Activated naive CD8-positive, alpha-beta T cell treated with anti-CD3 and anti-CD28 coated beads for 36 hours (primary cell): ENCODE results near the gene MFSD6L. TPM values are rescaled to one million over a fixed set of nuclear protein-coding genes. Genes with fewer than 3 reads are reported as not detected.
A peak's percentile ranks its signal among the peaks of the same experiment; 100 is the strongest.

Experiments
- DNase-seq: peaks from one replicate; pipeline ENCODE4 v3.0.0; 2021
- H3K27ac Mint-ChIP-seq: one replicate; pipeline ENCODE4 v1.8.0; 2022; ENCODE audit warnings: mild to moderate bottlenecking, moderate library complexity, mixed read lengths
- H3K27me3 Mint-ChIP-seq: one replicate; pipeline ENCODE4 v1.8.0; 2022; ENCODE audit warnings: mild to moderate bottlenecking, mixed read lengths
- H3K36me3 Mint-ChIP-seq: one replicate; pipeline ENCODE4 v1.8.0; 2021; ENCODE audit warnings: mild to moderate bottlenecking, mixed read lengths
- H3K4me1 Mint-ChIP-seq: one replicate; pipeline ENCODE4 v1.8.0; 2021; ENCODE audit warnings: mixed read lengths
- H3K4me3 Mint-ChIP-seq: one replicate; pipeline ENCODE4 v1.8.0; 2022; ENCODE audit warnings: mild to moderate bottlenecking, moderate library complexity, mixed read lengths
- H3K9me3 Mint-ChIP-seq: one replicate; pipeline ENCODE4 v1.8.0; 2022; ENCODE audit warnings: mixed read lengths
- total RNA-seq, 2 experiments: library from RNA; stranded (reverse); gene quantifications; one replicate each; pipeline ENCODE4 v1.2.3, GENCODE V29; 2021

The MFSD6L gene, protein sequence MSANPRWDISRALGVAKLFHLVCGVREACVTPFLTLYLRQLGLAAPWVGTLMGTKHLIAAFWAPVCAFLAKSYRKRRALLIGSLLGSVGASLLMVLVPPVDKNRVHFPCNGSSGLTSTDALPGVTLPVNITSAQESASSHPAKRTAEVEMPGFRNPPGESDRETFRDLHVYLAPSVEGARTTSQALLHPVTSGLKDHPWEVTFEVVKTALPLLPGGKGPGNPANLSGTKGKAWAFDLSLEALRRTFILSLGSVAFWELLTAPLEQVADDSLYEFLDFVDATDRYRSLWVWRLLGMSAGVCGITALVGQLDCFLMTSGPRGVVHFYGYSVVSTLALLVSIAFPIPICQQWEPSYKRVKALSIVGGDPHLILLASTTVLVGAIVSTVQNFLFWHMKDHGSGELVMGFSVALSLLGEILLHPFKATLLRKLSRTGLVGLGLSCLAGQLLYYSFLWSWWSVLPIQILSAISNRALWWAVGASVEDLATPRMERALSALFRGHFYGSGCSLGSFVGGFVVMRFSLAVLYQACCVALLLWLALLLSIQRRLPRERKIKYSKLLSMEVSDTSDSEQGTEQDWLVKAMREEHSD
- total RNA-seq, result not detected

DNA sequence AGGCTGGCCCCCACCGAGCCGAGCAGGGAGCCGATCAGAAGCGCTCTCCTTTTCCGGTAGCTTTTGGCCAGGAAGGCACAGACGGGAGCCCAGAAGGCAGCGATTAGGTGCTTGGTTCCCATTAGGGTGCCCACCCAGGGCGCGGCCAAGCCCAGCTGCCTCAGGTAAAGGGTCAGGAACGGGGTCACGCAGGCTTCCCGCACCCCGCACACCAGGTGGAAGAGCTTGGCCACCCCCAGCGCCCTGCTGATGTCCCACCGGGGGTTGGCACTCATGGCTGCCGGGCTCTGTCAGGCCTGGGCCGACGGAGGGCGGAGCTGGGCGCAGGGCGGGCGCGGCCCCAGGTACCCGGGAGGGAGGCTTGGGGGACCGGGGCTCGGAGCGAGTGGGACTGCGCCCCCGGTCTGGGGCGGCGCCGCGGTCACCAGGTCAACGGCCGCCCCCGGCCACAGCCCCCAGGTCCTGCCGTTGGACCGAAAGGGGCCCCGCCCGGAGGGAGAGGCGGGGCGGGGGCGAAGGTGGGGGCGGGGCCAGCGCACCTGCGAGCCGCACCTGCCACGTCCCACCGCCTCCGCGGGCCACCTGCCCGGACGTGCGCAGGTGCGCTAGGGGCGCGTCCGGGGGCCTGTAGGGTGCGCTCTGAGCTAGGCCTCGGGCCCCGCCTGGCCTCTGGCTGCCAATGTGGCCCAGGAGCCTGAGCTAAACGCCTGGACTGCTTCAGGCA is at the start of gene MFSD6L:
Gene MFSD6L, minus strand, starts transcription at position 520 of the 724 bp plus-strand sequence. Its CDS starts 245 bp downstream, at position 275.
- DNase-seq, result peak; percentile 15

GRCh38 chr17:8847891-8848290 is 48.7 kb upstream of the MFSD6L start:
- H3K36me3 Mint-ChIP-seq, result peaks cover 3% of the 10 kb centered on the region
- H3K9me3 Mint-ChIP-seq, result peaks cover 6% of the 10 kb centered on the region
- peaks cover 6% of the 10 kb centered on the region for H3K4me1 Mint-ChIP-seq
- no peak for DNase-seq
- no peak overlapping the region for H3K27ac Mint-ChIP-seq
- H3K4me3 Mint-ChIP-seq, result no peak overlapping the region
- H3K27me3 Mint-ChIP-seq, result no peaks in the 10 kb centered on the region

More for the DNA sequence above, at the start of gene MFSD6L:
- Mint-ChIP-seq H3K27me3 (no peaks in the 10 kb centered on the region), H3K4me3 (no peak within 1 kb of the TSS), H3K9me3 (no peaks in the 10 kb centered on the region), H3K27ac (no peak within 1 kb of the TSS), H3K4me1 (no peaks in the 10 kb centered on the region), H3K36me3 (no peaks in the 10 kb centered on the region)

GRCh38 chr17:8846768-8847211 is 47.6 kb upstream of the MFSD6L start:
- H3K9me3 Mint-ChIP-seq, result peaks cover 6% of the 10 kb centered on the region
- no peak overlapping the region for H3K27ac Mint-ChIP-seq
- H3K36me3 Mint-ChIP-seq, result peaks cover 3% of the 10 kb centered on the region
- H3K27me3 Mint-ChIP-seq, result no peaks in the 10 kb centered on the region
- peaks cover 6% of the 10 kb centered on the region for H3K4me1 Mint-ChIP-seq
- no peak overlapping the region for H3K4me3 Mint-ChIP-seq
- no peak for DNase-seq

- no peak overlapping the region for H3K4me3 Mint-ChIP-seq
Observed at GRCh38 chr17:8844229-8845218, 45.4 kb upstream of the MFSD6L start.

GRCh38 chr17:8843344-8843743 is 44.2 kb upstream of the MFSD6L start:
- Mint-ChIP-seq H3K36me3 (peaks cover 1% of the 10 kb centered on the region), H3K9me3 (peaks cover 6% of the 10 kb centered on the region), H3K27ac (no peak overlapping the region), H3K27me3 (no peaks in the 10 kb centered on the region), H3K4me3 (no peak overlapping the region), H3K4me1 (peaks cover 6% of the 10 kb centered on the region)
- DNase-seq, result no peak

More at GRCh38 chr17:8844229-8845218, 45.4 kb upstream of the MFSD6L start:
- Mint-ChIP-seq H3K9me3 (peaks cover 6% of the 10 kb centered on the region), H3K36me3 (peaks cover 3% of the 10 kb centered on the region), H3K4me1 (peaks cover 6% of the 10 kb centered on the region), H3K27me3 (no peaks in the 10 kb centered on the region), H3K27ac (no peak overlapping the region)
- DNase-seq, result no peak

- peaks cover 6% of the 10 kb centered on the region for H3K9me3 Mint-ChIP-seq
- no peak overlapping the region for H3K4me3 Mint-ChIP-seq
- no peaks in the 10 kb centered on the region for H3K27me3 Mint-ChIP-seq
- peaks cover 2% of the 10 kb centered on the region for H3K4me1 Mint-ChIP-seq
- no peak overlapping the region for H3K27ac Mint-ChIP-seq
- DNase-seq, result no peak
- H3K36me3 Mint-ChIP-seq, result peaks cover 1% of the 10 kb centered on the region
Observed at GRCh38 chr17:8841844-8842243, 42.7 kb upstream of the MFSD6L start.

DNA sequence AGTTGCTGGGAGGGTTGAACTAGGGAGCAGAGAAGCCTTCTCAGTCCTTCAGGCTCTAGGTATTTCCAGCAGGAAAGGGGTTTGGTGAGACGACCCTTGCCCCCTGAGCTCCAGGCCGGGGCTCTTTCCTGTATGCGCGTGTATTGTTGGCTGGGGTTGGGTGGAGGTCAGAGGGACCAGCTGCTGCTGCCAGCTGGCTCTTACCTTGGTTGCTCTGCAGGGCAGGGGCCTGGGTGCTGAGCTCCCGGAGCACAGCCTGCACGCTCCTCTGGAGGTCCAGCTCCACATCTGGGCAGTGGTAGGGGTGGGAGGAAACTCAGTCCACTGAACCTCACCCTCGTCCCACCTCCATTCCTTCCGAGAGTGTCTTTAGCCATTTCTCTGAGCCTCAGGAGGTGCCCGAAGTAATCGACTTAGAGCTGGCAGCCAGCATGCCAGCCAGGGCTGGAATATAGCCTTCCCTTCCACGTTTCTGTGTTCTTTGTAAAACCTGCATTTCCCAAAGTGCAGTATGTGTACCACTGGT is 40.3 kb upstream of the MFSD6L start:
- no peaks in the 10 kb centered on the region for H3K27me3 Mint-ChIP-seq
- H3K36me3 Mint-ChIP-seq, result no peaks in the 10 kb centered on the region
- H3K4me1 Mint-ChIP-seq, result no peaks in the 10 kb centered on the region
- DNase-seq, result no peak
- no peak overlapping the region for H3K4me3 Mint-ChIP-seq
- no peak overlapping the region for H3K27ac Mint-ChIP-seq
- H3K9me3 Mint-ChIP-seq, result no peaks in the 10 kb centered on the region

DNA sequence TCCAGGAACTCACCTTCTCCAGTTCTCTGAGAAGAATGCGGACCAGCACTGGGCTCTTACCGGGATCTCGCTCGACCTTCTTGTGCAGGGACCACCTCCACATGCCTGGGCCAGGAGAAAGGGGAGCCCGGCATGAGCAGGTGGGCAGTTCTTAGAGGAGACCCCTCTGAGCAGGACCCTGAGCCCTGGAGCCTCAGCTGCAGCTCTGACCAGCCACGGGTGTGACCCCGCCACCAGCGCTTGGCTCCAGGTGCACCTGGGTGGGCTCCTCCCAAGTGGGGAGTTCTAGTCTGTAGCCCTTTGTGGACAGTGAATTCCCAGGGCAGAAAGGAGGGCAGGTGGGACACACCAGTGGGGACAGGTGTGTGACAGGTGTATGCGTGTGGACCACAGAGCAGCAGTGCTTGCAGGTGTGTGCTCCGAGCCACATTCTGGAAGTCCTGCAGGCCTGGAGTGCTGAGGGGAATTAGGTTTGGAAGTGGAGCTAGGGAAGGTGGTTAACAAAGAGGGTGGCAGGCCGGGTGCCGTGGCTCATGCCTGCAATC is 39.5 kb upstream of the MFSD6L start:
- Mint-ChIP-seq H3K27ac (no peak overlapping the region), H3K4me3 (no peak overlapping the region), H3K4me1 (no peaks in the 10 kb centered on the region), H3K36me3 (no peaks in the 10 kb centered on the region), H3K9me3 (no peaks in the 10 kb centered on the region), H3K27me3 (no peaks in the 10 kb centered on the region)
- DNase-seq, result no peak

DNA sequence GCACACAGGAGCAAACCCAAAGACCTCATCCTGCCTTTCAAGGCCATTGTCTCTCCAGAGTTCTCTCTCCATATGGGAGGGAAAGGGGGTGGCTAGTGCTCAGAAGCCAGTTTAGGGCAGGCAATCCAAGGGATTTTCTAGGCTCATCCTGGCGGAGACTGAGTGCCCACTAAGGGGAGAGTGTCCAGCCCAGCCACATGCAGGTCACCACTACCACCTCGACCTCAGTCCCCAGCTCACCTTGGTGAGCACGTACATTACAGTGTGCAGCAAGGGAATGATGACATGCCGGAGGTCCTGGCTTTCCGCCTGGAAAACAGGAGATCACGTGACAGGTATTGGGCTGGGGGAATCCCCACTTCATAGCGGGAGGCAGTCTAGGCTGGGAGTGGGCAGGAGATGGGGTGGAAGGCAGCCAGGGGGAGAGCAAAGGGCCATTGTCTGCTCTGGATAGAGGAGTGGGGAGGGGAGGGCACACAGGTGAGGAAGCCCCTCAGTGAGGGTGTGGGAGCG is 38.5 kb upstream of the MFSD6L start:
- H3K27me3 Mint-ChIP-seq, result no peaks in the 10 kb centered on the region
- no peak overlapping the region for H3K4me3 Mint-ChIP-seq
- H3K36me3 Mint-ChIP-seq, result no peaks in the 10 kb centered on the region
- no peaks in the 10 kb centered on the region for H3K9me3 Mint-ChIP-seq
- H3K4me1 Mint-ChIP-seq, result no peaks in the 10 kb centered on the region
- H3K27ac Mint-ChIP-seq, result no peak overlapping the region
- DNase-seq, result no peak

- no peak overlapping the region for H3K27ac Mint-ChIP-seq
- H3K9me3 Mint-ChIP-seq, result no peaks in the 10 kb centered on the region
- H3K36me3 Mint-ChIP-seq, result no peaks in the 10 kb centered on the region
- no peak for DNase-seq
- no peaks in the 10 kb centered on the region for H3K4me1 Mint-ChIP-seq
- H3K27me3 Mint-ChIP-seq, result no peaks in the 10 kb centered on the region
- no peak overlapping the region for H3K4me3 Mint-ChIP-seq
Observed at GRCh38 chr17:8836821-8837562, 37.8 kb upstream of the MFSD6L start.

GRCh38 chr17:8835631-8836364 is 36.6 kb upstream of the MFSD6L start:
- H3K9me3 Mint-ChIP-seq, result no peaks in the 10 kb centered on the region
- H3K4me3 Mint-ChIP-seq, result no peak overlapping the region
- no peak for DNase-seq
- no peak overlapping the region for H3K27ac Mint-ChIP-seq
- H3K4me1 Mint-ChIP-seq, result no peaks in the 10 kb centered on the region
- no peaks in the 10 kb centered on the region for H3K36me3 Mint-ChIP-seq
- no peaks in the 10 kb centered on the region for H3K27me3 Mint-ChIP-seq

GRCh38 chr17:8835106-8835505 is 35.9 kb upstream of the MFSD6L start:
- Mint-ChIP-seq H3K4me1 (no peaks in the 10 kb centered on the region), H3K36me3 (no peaks in the 10 kb centered on the region), H3K27ac (no peak overlapping the region), H3K4me3 (no peak overlapping the region), H3K9me3 (no peaks in the 10 kb centered on the region), H3K27me3 (no peaks in the 10 kb centered on the region)
- no peak for DNase-seq
